ENCODE data around the gene COL4A6.

Gene COL4A6

DNA sequence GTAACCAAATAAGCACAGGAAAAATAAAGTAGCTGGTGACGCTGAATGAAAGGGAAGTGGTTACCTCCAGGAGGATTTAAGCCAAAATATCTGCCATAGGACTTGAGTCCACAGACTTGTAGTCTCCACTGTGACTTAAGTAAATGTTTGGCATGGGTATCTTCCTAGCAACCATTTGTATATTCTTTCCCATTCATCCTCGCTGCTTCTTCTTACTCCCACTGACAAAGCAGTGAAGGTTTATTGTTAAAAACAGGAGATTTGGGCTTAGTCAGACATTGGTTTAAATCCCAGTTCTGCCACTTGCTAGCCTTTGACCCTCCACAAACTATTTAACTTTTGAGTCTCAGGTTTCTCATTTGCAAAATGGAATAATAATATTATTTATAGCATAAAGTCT, 22.3 kb downstream of the COL4A6 start:
- Histone ChIP-seq H3K9me3 (replicated peaks; ENCODE audit: insufficient read depth, low read length) (no peaks in the 10 kb centered on the region), H2AFZ (ENCODE audit: low read length) (no peak overlapping the region), H3K9me2 (replicated peaks; ENCODE audit: insufficient read depth, low read length) (no peaks in the 10 kb centered on the region), H3K4me3 (ENCODE audit: low read length) (no peak overlapping the region), H3K79me2 (ENCODE audit: low read length) (no peaks in the 10 kb centered on the region), H3K36me3 (replicated peaks; ENCODE audit: insufficient read depth, low read length) (no peaks in the 10 kb centered on the region), H3K9ac (ENCODE audit: low read length) (no peak overlapping the region), H3K27me3 (replicated peaks; ENCODE audit: insufficient read depth, low read length) (no peaks in the 10 kb centered on the region), H3K4me1 (ENCODE audit: low read length) (peaks cover 6% of the 10 kb centered on the region; the same call in 1 of the 2 replicates), H3K27ac (ENCODE audit: low read length) (no peak overlapping the region), H3F3A (ENCODE audit: insufficient read depth, low read length) (no peaks in the 10 kb centered on the region), H4K20me1 (ENCODE audit: insufficient read depth, low read length) (no peaks in the 10 kb centered on the region), H3K4me2 (ENCODE audit: low read depth, low read length) (no peak overlapping the region)
- TF ChIP-seq EZH2phosphoT487 (IDR thresholded peaks at IDR 0.05; ENCODE audit: low read length) (no peak), EZH2 (optimal IDR thresholded peaks at IDR 0.05; ENCODE audit: low read depth, low read length) (no peak)
- TF ChIP-seq, protein P1, sequence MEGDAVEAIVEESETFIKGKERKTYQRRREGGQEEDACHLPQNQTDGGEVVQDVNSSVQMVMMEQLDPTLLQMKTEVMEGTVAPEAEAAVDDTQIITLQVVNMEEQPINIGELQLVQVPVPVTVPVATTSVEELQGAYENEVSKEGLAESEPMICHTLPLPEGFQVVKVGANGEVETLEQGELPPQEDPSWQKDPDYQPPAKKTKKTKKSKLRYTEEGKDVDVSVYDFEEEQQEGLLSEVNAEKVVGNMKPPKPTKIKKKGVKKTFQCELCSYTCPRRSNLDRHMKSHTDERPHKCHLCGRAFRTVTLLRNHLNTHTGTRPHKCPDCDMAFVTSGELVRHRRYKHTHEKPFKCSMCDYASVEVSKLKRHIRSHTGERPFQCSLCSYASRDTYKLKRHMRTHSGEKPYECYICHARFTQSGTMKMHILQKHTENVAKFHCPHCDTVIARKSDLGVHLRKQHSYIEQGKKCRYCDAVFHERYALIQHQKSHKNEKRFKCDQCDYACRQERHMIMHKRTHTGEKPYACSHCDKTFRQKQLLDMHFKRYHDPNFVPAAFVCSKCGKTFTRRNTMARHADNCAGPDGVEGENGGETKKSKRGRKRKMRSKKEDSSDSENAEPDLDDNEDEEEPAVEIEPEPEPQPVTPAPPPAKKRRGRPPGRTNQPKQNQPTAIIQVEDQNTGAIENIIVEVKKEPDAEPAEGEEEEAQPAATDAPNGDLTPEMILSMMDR (IDR thresholded peaks at IDR 0.05; ENCODE audit: low read length) = no peak
- no peak for DNase-seq

DNA sequence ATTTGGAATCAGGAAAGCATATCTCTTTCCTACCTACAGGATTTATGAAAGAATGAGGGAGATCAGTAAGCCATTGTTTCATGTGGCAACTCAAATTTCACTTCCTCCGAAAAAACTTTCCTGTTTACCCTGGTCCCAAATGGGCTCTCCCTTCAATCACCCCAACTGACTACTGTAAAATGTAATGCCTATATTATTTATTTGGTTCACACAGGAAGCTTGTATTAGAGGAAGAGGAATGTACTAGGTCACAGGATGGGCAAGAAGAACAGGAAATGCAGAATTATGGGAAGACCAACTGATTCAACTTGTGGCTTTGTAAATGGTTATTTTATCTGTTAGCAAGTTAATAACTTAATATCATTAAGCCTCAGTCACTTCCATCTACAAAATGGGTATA, 23.1 kb downstream of the COL4A6 start:
- no peaks in the 10 kb centered on the region for H3K9me2 ChIP-seq (replicated peaks; ENCODE audit: insufficient read depth, low read length)
- no peaks in the 10 kb centered on the region for H3K36me3 ChIP-seq (replicated peaks; ENCODE audit: insufficient read depth, low read length)
- H3F3A ChIP-seq (ENCODE audit: insufficient read depth, low read length) = no peaks in the 10 kb centered on the region
- DNase-seq = no peak
- H3K4me1 ChIP-seq (ENCODE audit: low read length) = peaks cover 6% of the 10 kb centered on the region; the same call in 1 of the 2 replicates
- H3K27ac ChIP-seq (ENCODE audit: low read length) = no peak overlapping the region
- TF ChIP-seq, protein P1 (IDR thresholded peaks at IDR 0.05; ENCODE audit: low read length) = no peak
- TF ChIP-seq EZH2phosphoT487 (IDR thresholded peaks at IDR 0.05; ENCODE audit: low read length) (no peak), EZH2 (optimal IDR thresholded peaks at IDR 0.05; ENCODE audit: low read depth, low read length) (no peak)
- H2AFZ ChIP-seq (ENCODE audit: low read length) = no peak overlapping the region
- no peaks in the 10 kb centered on the region for H4K20me1 ChIP-seq (ENCODE audit: insufficient read depth, low read length)
- H3K9ac ChIP-seq (ENCODE audit: low read length) = no peak overlapping the region
- no peak overlapping the region for H3K4me2 ChIP-seq (ENCODE audit: low read depth, low read length)
- H3K9me3 ChIP-seq (replicated peaks; ENCODE audit: insufficient read depth, low read length) = no peaks in the 10 kb centered on the region
- H3K27me3 ChIP-seq (replicated peaks; ENCODE audit: insufficient read depth, low read length) = no peaks in the 10 kb centered on the region
- no peak overlapping the region for H3K4me3 ChIP-seq (ENCODE audit: low read length)
- H3K79me2 ChIP-seq (ENCODE audit: low read length) = no peaks in the 10 kb centered on the region

- H3K36me3 ChIP-seq (replicated peaks; ENCODE audit: insufficient read depth, low read length) = no peaks in the 10 kb centered on the region
- H2AFZ ChIP-seq (ENCODE audit: low read length) = no peak overlapping the region
- no peaks in the 10 kb centered on the region for H4K20me1 ChIP-seq (ENCODE audit: insufficient read depth, low read length)
- no peaks in the 10 kb centered on the region for H3K9me3 ChIP-seq (replicated peaks; ENCODE audit: insufficient read depth, low read length)
- H3K79me2 ChIP-seq (ENCODE audit: low read length) = no peaks in the 10 kb centered on the region
- H3K4me1 ChIP-seq (ENCODE audit: low read length) = peaks cover 5% of the 10 kb centered on the region; the same call in 1 of the 2 replicates
- H3K9me2 ChIP-seq (replicated peaks; ENCODE audit: insufficient read depth, low read length) = no peaks in the 10 kb centered on the region
- H3K27ac ChIP-seq (ENCODE audit: low read length) = no peak overlapping the region
- H3F3A ChIP-seq (ENCODE audit: insufficient read depth, low read length) = no peaks in the 10 kb centered on the region
- TF ChIP-seq, protein P1 (IDR thresholded peaks at IDR 0.05; ENCODE audit: low read length) = no peak
- TF ChIP-seq EZH2phosphoT487 (IDR thresholded peaks at IDR 0.05; ENCODE audit: low read length) = no peak
- TF ChIP-seq EZH2 (optimal IDR thresholded peaks at IDR 0.05; ENCODE audit: low read depth, low read length) = no peak
- no peak overlapping the region for H3K4me2 ChIP-seq (ENCODE audit: low read depth, low read length)
- DNase-seq = no peak
- H3K9ac ChIP-seq (ENCODE audit: low read length) = no peak overlapping the region
- H3K4me3 ChIP-seq (ENCODE audit: low read length) = no peak overlapping the region
- no peaks in the 10 kb centered on the region for H3K27me3 ChIP-seq (replicated peaks; ENCODE audit: insufficient read depth, low read length)
These were observed 25.4 kb downstream of the COL4A6 start for GRCh38 chrX:108412783-108413182.
